ENCODE measurements around the gene TLR8.

TLR8 gene

DNA sequence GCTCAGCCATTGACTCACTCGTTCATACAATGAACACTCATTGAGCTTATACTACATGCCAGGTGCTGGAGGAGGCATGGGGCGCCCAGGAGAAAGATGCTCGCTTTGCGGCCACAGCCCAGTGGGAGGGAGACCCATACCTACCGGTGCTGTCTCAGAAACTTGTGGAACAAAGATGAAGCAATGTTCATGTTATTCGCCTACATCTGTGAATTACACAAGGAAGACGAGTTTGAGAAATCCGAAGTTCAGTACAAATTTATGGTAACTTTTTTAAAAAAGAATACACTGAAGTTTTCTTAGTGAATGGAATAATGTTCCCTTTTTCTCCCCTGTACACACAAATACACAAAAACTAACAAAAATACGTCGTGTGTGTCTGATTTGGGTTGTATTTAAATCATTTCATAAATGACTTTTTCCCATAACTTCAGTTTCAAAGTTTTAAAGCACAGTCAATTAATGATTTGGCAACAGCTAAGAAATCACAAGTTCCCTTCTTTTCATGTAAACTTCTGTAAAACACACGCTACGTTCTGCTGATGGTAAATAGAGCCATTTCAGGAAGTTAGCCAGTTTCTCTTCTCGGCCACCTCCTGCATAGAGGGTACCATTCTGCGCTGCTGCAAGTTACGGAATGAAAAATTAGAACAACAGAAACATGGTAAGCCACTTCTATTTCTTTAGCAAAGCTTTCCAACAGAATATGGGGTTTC lies at the start of gene TLR8:
TSS of gene TLR8 (plus strand) at position 575 of the 716 bp plus-strand sequence. CDS start at position 662, 87 bp downstream.
- no peaks in the 10 kb centered on the region for H3K4me1 ChIP-seq (ENCODE audit: control insufficient read depth, insufficient read depth, low read length)
- no peak within 1 kb of the TSS for H3K27ac ChIP-seq (ENCODE audit: low read depth, low read length)
- H3K4me3 ChIP-seq (ENCODE audit: low read length) = no peak within 1 kb of the TSS
- no peaks in the 10 kb centered on the region for H3K27me3 ChIP-seq (ENCODE audit: control insufficient read depth, insufficient read depth, low read length)
- H3K9ac ChIP-seq (ENCODE audit: low read length) = no peak within 1 kb of the TSS
- H3K36me3 ChIP-seq (ENCODE audit: control insufficient read depth, insufficient read depth, low read length) = no peaks in the 10 kb centered on the region

DNA sequence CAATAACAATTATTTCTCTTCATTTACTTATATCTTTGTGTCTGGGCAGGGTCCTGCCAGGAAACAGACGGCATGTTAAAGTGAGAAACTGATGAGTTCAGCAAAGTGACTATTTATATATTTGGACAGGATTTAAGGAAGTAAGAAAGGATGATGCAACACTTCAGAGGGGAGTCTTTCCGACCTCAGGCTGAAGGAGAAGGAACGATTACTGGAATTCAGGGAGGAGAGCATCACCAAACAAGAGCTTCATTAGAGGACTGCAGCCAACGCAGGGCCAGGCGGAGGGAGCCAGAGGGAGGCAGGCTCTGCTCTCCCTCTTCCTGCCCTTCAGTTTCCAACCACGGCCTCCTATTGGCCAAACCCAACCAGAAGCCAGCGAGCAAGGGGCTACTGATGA lies 41.1 kb upstream of the TLR8 start:
- Histone ChIP-seq H3K4me3 (ENCODE audit: low read length) (no peak overlapping the region), H3K36me3 (ENCODE audit: control insufficient read depth, insufficient read depth, low read length) (no peaks in the 10 kb centered on the region), H3K9ac (ENCODE audit: low read length) (no peak overlapping the region), H3K4me1 (ENCODE audit: control insufficient read depth, insufficient read depth, low read length) (no peaks in the 10 kb centered on the region), H3K27ac (ENCODE audit: low read depth, low read length) (no peak overlapping the region), H3K27me3 (ENCODE audit: control insufficient read depth, insufficient read depth, low read length) (no peaks in the 10 kb centered on the region)

DNA sequence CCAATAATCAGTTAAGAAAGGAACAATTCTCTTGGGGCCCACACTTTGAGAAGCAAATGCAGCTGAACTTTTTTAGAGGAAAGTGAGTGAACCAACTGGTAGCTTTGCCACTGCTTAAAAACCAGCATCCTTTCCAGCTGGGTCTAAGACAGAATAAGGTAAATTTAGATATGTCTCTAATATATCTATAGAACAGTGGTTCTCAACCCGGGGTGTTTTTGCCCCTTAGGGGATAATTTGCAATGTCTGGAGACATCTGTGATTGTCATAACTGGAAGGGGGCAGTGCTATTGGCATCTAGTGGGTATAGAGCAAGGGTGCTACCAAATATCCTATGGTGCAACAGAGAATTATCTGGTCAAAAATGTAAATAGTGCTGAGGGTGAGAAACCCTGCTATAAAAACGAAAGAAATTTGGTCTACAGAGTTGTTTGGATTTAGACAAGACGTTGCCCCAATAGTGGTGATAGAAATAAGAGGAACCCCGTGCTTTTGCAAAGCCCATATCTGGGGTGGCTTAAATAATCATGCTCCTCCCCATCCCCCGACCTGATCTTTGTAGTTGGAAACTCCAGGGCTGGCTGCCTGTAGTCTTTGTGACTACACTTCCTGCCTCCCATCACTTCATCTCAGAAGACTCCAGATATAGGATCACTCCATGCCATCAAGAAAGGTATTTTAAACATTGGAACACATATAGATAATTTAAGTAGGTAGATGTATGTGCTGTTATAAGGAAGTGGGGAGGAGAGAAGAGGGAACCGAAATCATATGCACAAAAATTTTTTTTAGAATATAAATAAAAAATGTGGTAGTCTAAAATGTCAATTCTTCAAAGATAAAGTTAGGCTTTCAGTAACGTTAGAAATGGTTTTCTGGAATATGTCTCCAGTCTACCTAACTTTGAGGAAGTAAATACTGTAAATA lies 39.7 kb upstream of the TLR8 start, which contains the start of gene TLR7:
TSS of gene TLR7 (plus strand) at position 622 of the 927 bp plus-strand sequence. CDS start 507 bp downstream, outside the sequence.
- Histone ChIP-seq H3K27me3 (ENCODE audit: control insufficient read depth, insufficient read depth, low read length) (no peaks in the 10 kb centered on the region), H3K4me1 (ENCODE audit: control insufficient read depth, insufficient read depth, low read length) (no peaks in the 10 kb centered on the region), H3K27ac (ENCODE audit: low read depth, low read length) (no peak within 1 kb of the TSS), H3K9ac (ENCODE audit: low read length) (no peak within 1 kb of the TSS), H3K4me3 (ENCODE audit: low read length) (no peak within 1 kb of the TSS), H3K36me3 (ENCODE audit: control insufficient read depth, insufficient read depth, low read length) (no peaks in the 10 kb centered on the region)

DNA sequence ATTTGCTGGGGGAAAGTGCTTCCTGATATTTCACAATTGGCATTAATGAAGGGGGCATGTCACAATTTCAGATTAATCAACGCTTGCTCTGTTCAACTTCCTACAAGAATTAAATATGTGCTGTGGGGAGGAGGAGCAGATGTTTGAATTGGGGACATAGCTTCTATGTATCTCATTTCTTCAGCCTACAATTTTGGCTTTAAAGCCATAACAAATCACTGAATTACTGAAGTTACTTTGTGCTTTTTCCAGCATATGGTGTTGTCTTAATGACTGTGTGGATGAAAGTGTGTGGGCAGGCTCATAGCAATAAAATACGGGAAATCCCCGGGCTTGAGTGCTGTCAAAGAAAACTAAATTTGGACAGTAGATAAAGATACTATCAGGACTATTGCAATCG lies 38.7 kb upstream of the TLR8 start:
- Histone ChIP-seq H3K4me1 (ENCODE audit: control insufficient read depth, insufficient read depth, low read length) (no peaks in the 10 kb centered on the region), H3K4me3 (ENCODE audit: low read length) (no peak overlapping the region), H3K9ac (ENCODE audit: low read length) (no peak overlapping the region), H3K27ac (ENCODE audit: low read depth, low read length) (no peak overlapping the region), H3K27me3 (ENCODE audit: control insufficient read depth, insufficient read depth, low read length) (no peaks in the 10 kb centered on the region), H3K36me3 (ENCODE audit: control insufficient read depth, insufficient read depth, low read length) (no peaks in the 10 kb centered on the region)

DNA sequence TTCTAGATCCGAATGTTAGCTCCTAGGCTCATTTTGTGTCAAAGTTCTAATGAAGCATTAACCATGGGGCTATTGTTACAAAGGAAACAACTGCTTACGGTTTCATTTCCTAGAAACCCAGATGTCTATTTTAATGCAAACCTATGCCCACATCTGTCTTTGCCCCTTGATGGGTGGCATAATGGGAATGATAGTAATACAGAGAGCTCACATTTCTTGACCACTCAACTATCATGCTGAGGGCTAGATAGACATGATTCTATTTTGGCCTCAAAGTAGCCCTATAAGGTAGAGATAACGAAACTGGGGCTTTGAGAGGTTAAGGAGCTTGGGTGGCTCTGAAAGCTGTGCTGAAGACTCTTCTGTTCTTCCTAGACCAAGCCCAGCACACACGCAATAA lies 37.7 kb upstream of the TLR8 start:
- Histone ChIP-seq H3K9ac (ENCODE audit: low read length) (no peak overlapping the region), H3K27me3 (ENCODE audit: control insufficient read depth, insufficient read depth, low read length) (no peaks in the 10 kb centered on the region), H3K4me3 (ENCODE audit: low read length) (no peak overlapping the region), H3K4me1 (ENCODE audit: control insufficient read depth, insufficient read depth, low read length) (no peaks in the 10 kb centered on the region), H3K27ac (ENCODE audit: low read depth, low read length) (no peak overlapping the region), H3K36me3 (ENCODE audit: control insufficient read depth, insufficient read depth, low read length) (no peaks in the 10 kb centered on the region)

DNA sequence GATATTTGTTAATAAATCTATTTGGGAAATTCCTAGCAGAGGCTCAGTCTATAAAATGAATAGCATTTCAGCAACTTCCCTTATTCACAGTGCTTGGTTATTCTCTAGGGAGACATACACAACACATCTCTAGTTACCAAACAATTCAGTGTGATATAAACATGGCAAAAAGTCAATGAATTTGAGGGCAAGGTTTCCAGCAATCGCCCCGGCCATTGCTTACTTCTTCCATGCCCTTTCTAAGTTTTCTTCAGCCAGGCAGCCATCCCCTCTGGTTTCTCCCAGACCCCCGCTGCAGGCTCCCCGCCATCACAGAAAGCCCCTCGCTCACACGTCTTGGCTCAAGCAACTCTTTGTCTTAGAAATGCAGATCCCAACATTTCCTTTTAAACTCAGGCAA lies 35.2 kb upstream of the TLR8 start:
- Histone ChIP-seq H3K4me3 (ENCODE audit: low read length) (no peak overlapping the region), H3K9ac (ENCODE audit: low read length) (no peak overlapping the region), H3K27ac (ENCODE audit: low read depth, low read length) (no peak overlapping the region), H3K4me1 (ENCODE audit: control insufficient read depth, insufficient read depth, low read length) (no peaks in the 10 kb centered on the region), H3K27me3 (ENCODE audit: control insufficient read depth, insufficient read depth, low read length) (no peaks in the 10 kb centered on the region), H3K36me3 (ENCODE audit: control insufficient read depth, insufficient read depth, low read length) (no peaks in the 10 kb centered on the region)

DNA sequence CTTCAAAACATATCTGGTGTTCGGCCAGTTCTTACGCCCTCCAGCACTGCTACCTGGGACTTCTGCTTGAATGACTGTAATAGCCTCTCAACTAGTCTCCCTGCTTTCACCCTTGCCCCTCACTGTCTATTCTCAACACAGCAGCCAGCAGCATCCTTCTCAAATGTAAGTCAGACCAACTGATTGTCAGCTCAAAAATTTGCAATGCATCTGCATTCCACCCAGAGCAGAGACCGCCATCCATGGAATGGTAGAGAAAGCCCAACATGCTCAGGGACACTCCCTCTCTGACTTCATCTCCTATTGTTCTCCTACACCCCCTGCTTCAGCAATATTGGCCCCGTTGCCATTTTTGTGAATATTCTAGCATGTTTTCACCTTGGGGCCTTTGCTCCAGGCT lies 33.7 kb upstream of the TLR8 start:
- Histone ChIP-seq H3K36me3 (ENCODE audit: control insufficient read depth, insufficient read depth, low read length) (no peaks in the 10 kb centered on the region), H3K4me3 (ENCODE audit: low read length) (no peak overlapping the region), H3K4me1 (ENCODE audit: control insufficient read depth, insufficient read depth, low read length) (no peaks in the 10 kb centered on the region), H3K9ac (ENCODE audit: low read length) (no peak overlapping the region), H3K27ac (ENCODE audit: low read depth, low read length) (no peak overlapping the region), H3K27me3 (ENCODE audit: control insufficient read depth, insufficient read depth, low read length) (no peaks in the 10 kb centered on the region)

DNA sequence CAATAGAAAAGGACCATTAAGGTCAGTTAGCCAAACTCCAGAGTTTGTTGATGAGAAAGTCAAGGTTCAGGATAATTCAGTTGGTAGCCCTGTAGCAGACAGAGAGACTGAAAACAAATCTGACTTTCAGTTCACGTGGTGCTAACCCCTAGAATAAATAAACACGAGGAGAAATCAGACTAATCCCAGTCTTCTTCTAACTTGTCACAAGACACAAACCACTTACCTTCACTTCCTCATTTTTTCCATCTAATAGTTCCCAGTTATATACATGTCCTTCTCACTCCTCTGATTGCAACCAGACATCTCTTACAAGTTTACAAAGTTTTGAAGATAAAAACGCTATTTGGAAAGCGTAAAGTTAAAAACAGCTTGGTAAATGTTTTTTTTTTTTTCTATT lies 31.8 kb upstream of the TLR8 start:
- Histone ChIP-seq H3K9ac (ENCODE audit: low read length) (no peak overlapping the region), H3K4me3 (ENCODE audit: low read length) (no peak overlapping the region), H3K4me1 (ENCODE audit: control insufficient read depth, insufficient read depth, low read length) (no peaks in the 10 kb centered on the region), H3K36me3 (ENCODE audit: control insufficient read depth, insufficient read depth, low read length) (no peaks in the 10 kb centered on the region), H3K27ac (ENCODE audit: low read depth, low read length) (no peak overlapping the region), H3K27me3 (ENCODE audit: control insufficient read depth, insufficient read depth, low read length) (no peaks in the 10 kb centered on the region)

DNA sequence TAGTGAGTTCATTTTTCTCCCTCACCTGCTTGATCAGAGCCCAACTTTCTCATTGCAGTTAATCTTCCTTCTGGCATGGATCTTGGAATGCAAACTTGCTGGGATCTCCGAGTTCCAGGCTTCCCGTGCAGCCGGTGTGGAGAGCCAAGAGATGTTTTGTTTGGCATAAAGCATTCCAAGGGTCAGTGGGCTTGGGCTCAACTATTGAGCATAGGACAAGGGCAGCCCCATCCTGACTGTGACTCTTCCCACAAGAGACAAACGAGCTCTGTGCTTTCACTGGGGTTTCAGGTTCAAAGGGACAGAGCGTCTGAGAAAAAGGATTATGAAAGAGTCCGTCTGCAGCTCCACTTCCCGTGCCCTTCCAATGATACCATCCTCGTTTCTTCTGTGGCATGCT lies 29.0 kb upstream of the TLR8 start:
- Histone ChIP-seq H3K27me3 (ENCODE audit: control insufficient read depth, insufficient read depth, low read length) (no peaks in the 10 kb centered on the region), H3K36me3 (ENCODE audit: control insufficient read depth, insufficient read depth, low read length) (no peaks in the 10 kb centered on the region), H3K4me3 (ENCODE audit: low read length) (no peak overlapping the region), H3K9ac (ENCODE audit: low read length) (no peak overlapping the region), H3K27ac (ENCODE audit: low read depth, low read length) (no peak overlapping the region), H3K4me1 (ENCODE audit: control insufficient read depth, insufficient read depth, low read length) (no peaks in the 10 kb centered on the region)

DNA sequence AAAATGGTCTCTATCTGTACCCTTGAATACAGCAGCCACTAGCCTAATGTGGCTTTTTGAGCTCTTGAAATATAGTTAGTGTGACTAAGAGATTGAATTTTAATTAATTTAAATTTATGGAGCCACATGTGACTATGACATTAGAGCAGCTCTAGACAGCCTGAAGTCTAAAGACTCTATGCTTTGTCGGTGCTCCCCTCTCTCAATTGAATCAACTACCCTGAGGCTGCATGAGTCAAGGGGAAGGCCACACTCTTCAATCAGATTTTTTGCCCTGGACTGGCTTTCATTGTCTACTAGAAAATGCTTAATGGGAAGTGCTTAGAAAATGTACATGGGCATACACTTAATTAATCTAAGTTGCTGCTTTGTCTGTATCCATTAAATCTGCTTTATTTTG lies 27.9 kb upstream of the TLR8 start:
- H3K4me1 ChIP-seq (ENCODE audit: control insufficient read depth, insufficient read depth, low read length) = no peaks in the 10 kb centered on the region
- no peak overlapping the region for H3K9ac ChIP-seq (ENCODE audit: low read length)
- no peaks in the 10 kb centered on the region for H3K36me3 ChIP-seq (ENCODE audit: control insufficient read depth, insufficient read depth, low read length)
- H3K4me3 ChIP-seq (ENCODE audit: low read length) = no peak overlapping the region
- no peaks in the 10 kb centered on the region for H3K27me3 ChIP-seq (ENCODE audit: control insufficient read depth, insufficient read depth, low read length)
- no peak overlapping the region for H3K27ac ChIP-seq (ENCODE audit: low read depth, low read length)

DNA sequence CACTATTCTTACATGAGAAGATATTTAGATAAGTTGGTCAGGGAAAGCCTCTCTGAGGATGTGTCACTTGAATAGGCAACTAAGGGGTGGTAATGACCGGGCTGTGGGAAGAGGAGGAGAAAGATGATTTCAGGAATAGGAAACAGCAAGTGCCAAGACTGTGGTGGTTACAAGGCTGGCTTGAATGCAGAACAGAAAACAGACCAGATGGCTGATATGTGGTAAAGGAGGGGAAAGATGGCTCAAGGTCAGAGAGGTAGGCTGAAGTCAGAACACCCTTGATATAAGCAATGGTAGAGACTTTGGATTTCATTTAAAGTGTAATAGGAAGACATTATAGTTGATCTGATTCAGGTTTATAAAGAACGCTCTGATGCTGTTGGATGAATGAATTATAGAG lies 24.5 kb upstream of the TLR8 start:
- H3K9ac ChIP-seq (ENCODE audit: low read length) = no peak overlapping the region
- H3K27ac ChIP-seq (ENCODE audit: low read depth, low read length) = no peak overlapping the region
- H3K36me3 ChIP-seq (ENCODE audit: control insufficient read depth, insufficient read depth, low read length) = no peaks in the 10 kb centered on the region
- H3K27me3 ChIP-seq (ENCODE audit: control insufficient read depth, insufficient read depth, low read length) = no peaks in the 10 kb centered on the region
- no peaks in the 10 kb centered on the region for H3K4me1 ChIP-seq (ENCODE audit: control insufficient read depth, insufficient read depth, low read length)
- H3K4me3 ChIP-seq (ENCODE audit: low read length) = no peak overlapping the region

DNA sequence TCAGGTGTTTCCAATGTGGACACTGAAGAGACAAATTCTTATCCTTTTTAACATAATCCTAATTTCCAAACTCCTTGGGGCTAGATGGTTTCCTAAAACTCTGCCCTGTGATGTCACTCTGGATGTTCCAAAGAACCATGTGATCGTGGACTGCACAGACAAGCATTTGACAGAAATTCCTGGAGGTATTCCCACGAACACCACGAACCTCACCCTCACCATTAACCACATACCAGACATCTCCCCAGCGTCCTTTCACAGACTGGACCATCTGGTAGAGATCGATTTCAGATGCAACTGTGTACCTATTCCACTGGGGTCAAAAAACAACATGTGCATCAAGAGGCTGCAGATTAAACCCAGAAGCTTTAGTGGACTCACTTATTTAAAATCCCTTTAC lies 20.9 kb upstream of the TLR8 start:
- no peaks in the 10 kb centered on the region for H3K4me1 ChIP-seq (ENCODE audit: control insufficient read depth, insufficient read depth, low read length)
- H3K9ac ChIP-seq (ENCODE audit: low read length) = no peak overlapping the region
- no peaks in the 10 kb centered on the region for H3K27me3 ChIP-seq (ENCODE audit: control insufficient read depth, insufficient read depth, low read length)
- no peaks in the 10 kb centered on the region for H3K36me3 ChIP-seq (ENCODE audit: control insufficient read depth, insufficient read depth, low read length)
- no peak overlapping the region for H3K27ac ChIP-seq (ENCODE audit: low read depth, low read length)
- H3K4me3 ChIP-seq (ENCODE audit: low read length) = no peak overlapping the region

Measured in rectal smooth muscle tissue (tissue), 1 donor.